HEK293 (cell line): ENCODE results near the gene SLC30A1.

Experiments
- CTCF ChIA-PET: fragments of 350-600 bp; formaldehyde crosslinking; extraction: SDS; loops from one replicate; lab custom pipeline; 2021; ENCODE audit warnings: antibody characterized with exemption; lab: Yijun Ruan, JAX
- POLR2A ChIA-PET: fragments of 300-600 bp; formaldehyde crosslinking; extraction: SDS; loops from one replicate; lab custom pipeline; 2020; ENCODE audit warnings: antibody characterized with exemption, inconsistent platforms; lab: Yijun Ruan, JAX
- H3K27ac ChIP-seq: fragments of 200-500 bp; sonication (Bioruptor generic); 2 replicates; pipeline ENCODE4 v1.5.1; 2014; ENCODE audit warnings: low read depth, low read length, control low read depth, inconsistent platforms; ENCODE audit errors: extremely low read depth
- H3K36me3 ChIP-seq, 2 experiments: fragments of 200-500 bp in 1 of 2; sonication (Bioruptor generic) in 1 of 2; 1 replicate in 1 of 2; 2 replicates in 1 of 2; pipeline ENCODE4 v1.5.1; 2014 to 2017; ENCODE audit warnings: inconsistent platforms in 2 of 2, low read length in 2 of 2; ENCODE audit not compliant: control insufficient read depth in 2 of 2, insufficient read depth in 1 of 2
- H3K4me1 ChIP-seq: fragments of 200-500 bp; sonication (Bioruptor generic); 2 replicates; pipeline ENCODE4 v1.5.1; 2014; ENCODE audit warnings: mild to moderate bottlenecking, low read length, inconsistent platforms; ENCODE audit not compliant: control insufficient read depth, insufficient read depth
- H3K4me3 ChIP-seq: 2 replicates; pipeline ENCODE4 v1.5.1; 2011; ENCODE audit warnings: low read depth, mild to moderate bottlenecking, control low read depth, low read length, moderate library complexity
- H3K9me3 ChIP-seq: fragments of 200-500 bp; sonication (Bioruptor generic); 2 replicates; pipeline ENCODE4 v1.5.1; 2014; ENCODE audit warnings: low read depth, low read length, inconsistent platforms; ENCODE audit not compliant: control insufficient read depth, insufficient read depth
- GLIS1 ChIP-seq: fragments of 450-650 bp; formaldehyde crosslinking; IDR thresholded peaks from 2 replicates; pipeline ENCODE4 v1.5.1; 2016; ENCODE audit warnings: missing biosample characterization, missing genetic modification characterization
- GLIS2 ChIP-seq: fragments of 450-650 bp; formaldehyde crosslinking; IDR thresholded peaks from 2 replicates; pipeline ENCODE4 v1.5.1; 2016; ENCODE audit warnings: missing biosample characterization, missing genetic modification characterization
- OSR2 ChIP-seq: fragments of 450-650 bp; formaldehyde crosslinking; IDR thresholded peaks from 2 replicates; pipeline ENCODE4 v1.5.1; 2016; ENCODE audit warnings: missing biosample characterization, missing genetic modification characterization
- PATZ1 ChIP-seq: fragments of 450-650 bp; formaldehyde crosslinking; IDR thresholded peaks from 2 replicates; pipeline ENCODE4 v1.5.1; 2016; ENCODE audit warnings: missing biosample characterization, missing genetic modification characterization
- PRDM10 ChIP-seq: fragments of 450-650 bp; formaldehyde crosslinking; IDR thresholded peaks from 2 replicates; pipeline ENCODE4 v1.5.1; 2016; ENCODE audit warnings: missing biosample characterization, missing genetic modification characterization
- RBAK ChIP-seq: fragments of 450-650 bp; formaldehyde crosslinking; IDR thresholded peaks from 2 replicates; pipeline ENCODE4 v1.5.1; 2016; ENCODE audit warnings: missing biosample characterization, missing genetic modification characterization
- SETDB1 ChIP-seq: IDR thresholded peaks from one replicate; pipeline ENCODE4 v1.6.1; 2017; ENCODE audit warnings: mild to moderate bottlenecking, low read length, moderate library complexity, mixed read lengths; ENCODE audit not compliant: insufficient read length
- SP3 ChIP-seq: fragments of 450-650 bp; formaldehyde crosslinking; IDR thresholded peaks from 2 replicates; pipeline ENCODE4 v1.5.1; 2016; ENCODE audit warnings: missing biosample characterization, missing genetic modification characterization
- YY2 ChIP-seq: fragments of 450-650 bp; formaldehyde crosslinking; IDR thresholded peaks from 2 replicates; pipeline ENCODE4 v1.5.1; 2016; ENCODE audit warnings: missing biosample characterization, missing genetic modification characterization
- ZBTB21 ChIP-seq: fragments of 450-650 bp; formaldehyde crosslinking; IDR thresholded peaks from 2 replicates; pipeline ENCODE4 v1.5.1; 2017; ENCODE audit warnings: missing biosample characterization, missing genetic modification characterization
- ZNF18 ChIP-seq: fragments of 450-650 bp; formaldehyde crosslinking; IDR thresholded peaks from 2 replicates; pipeline ENCODE4 v1.5.1; 2016; ENCODE audit warnings: missing biosample characterization, missing genetic modification characterization
- ZNF211 ChIP-seq: fragments of 450-650 bp; formaldehyde crosslinking; IDR thresholded peaks from 2 replicates; pipeline ENCODE4 v1.5.1; 2016; ENCODE audit warnings: low read depth, missing biosample characterization, missing genetic modification characterization
- ZNF223 ChIP-seq: fragments of 450-650 bp; formaldehyde crosslinking; IDR thresholded peaks from 2 replicates; pipeline ENCODE4 v1.5.1; 2016; ENCODE audit warnings: missing biosample characterization, missing genetic modification characterization
- ZNF423 ChIP-seq: fragments of 450-650 bp; formaldehyde crosslinking; IDR thresholded peaks from 2 replicates; pipeline ENCODE4 v1.5.1; 2016; ENCODE audit warnings: missing biosample characterization, missing genetic modification characterization
- ZNF501 ChIP-seq: fragments of 450-650 bp; formaldehyde crosslinking; IDR thresholded peaks from 2 replicates; pipeline ENCODE4 v1.5.1; 2016; ENCODE audit warnings: missing biosample characterization, missing genetic modification characterization
- ZNF529 ChIP-seq: fragments of 450-650 bp; formaldehyde crosslinking; IDR thresholded peaks from 2 replicates; pipeline ENCODE4 v1.5.1; 2017; ENCODE audit warnings: missing genetic modification characterization, missing biosample characterization; ENCODE audit not compliant: insufficient replicate concordance
- ZNF548 ChIP-seq: fragments of 450-650 bp; formaldehyde crosslinking; IDR thresholded peaks from 2 replicates; pipeline ENCODE4 v1.5.1; 2016; ENCODE audit warnings: missing biosample characterization, missing genetic modification characterization
- ZNF549 ChIP-seq: fragments of 450-650 bp; IDR thresholded peaks from 2 replicates; pipeline ENCODE4 v1.5.1; 2018; ENCODE audit warnings: missing biosample characterization, missing genetic modification characterization, mild to moderate bottlenecking, inconsistent platforms, moderate library complexity
- ZNF558 ChIP-seq: fragments of 450-650 bp; formaldehyde crosslinking; IDR thresholded peaks from 2 replicates; pipeline ENCODE4 v1.5.1; 2016; ENCODE audit warnings: missing biosample characterization, missing genetic modification characterization
- ZNF664 ChIP-seq: fragments of 450-650 bp; formaldehyde crosslinking; IDR thresholded peaks from 2 replicates; pipeline ENCODE4 v1.5.1; 2016; ENCODE audit warnings: missing biosample characterization, missing genetic modification characterization
- ZNF704 ChIP-seq: fragments of 450-650 bp; formaldehyde crosslinking; IDR thresholded peaks from 2 replicates; pipeline ENCODE4 v1.5.1; 2016; ENCODE audit warnings: missing biosample characterization, missing genetic modification characterization
- ZSCAN16 ChIP-seq: fragments of 450-650 bp; formaldehyde crosslinking; IDR thresholded peaks from 2 replicates; pipeline ENCODE4 v1.5.1; 2016; ENCODE audit warnings: missing biosample characterization, missing genetic modification characterization
- ZSCAN5A ChIP-seq: fragments of 450-650 bp; formaldehyde crosslinking; IDR thresholded peaks from 2 replicates; pipeline ENCODE4 v1.5.1; 2016; ENCODE audit warnings: missing biosample characterization, missing genetic modification characterization

The SLC30A1 gene

GRCh38 chr1:211589782-211590721 lies 11.1 kb upstream of the SLC30A1 start (continued):
- TF ChIP-seq ZNF704 (tag by site-specific recombination) (no peak), GLIS1 (tag by site-specific recombination) (no peak), ZBTB21 (tag by site-specific recombination) (no peak), ZNF664 (tag by site-specific recombination) (no peak), SP3 (no peak), GLIS2 (tag by site-specific recombination) (no peak)

GRCh38 chr1:211588711-211589110 lies 9.8 kb upstream of the SLC30A1 start:
- ChIA-PET CTCF (interaction anchor here (0.6 to 1.8 kb wide), 3 partner anchors 9 to 37 kb away, joined by 4 to 5 read pairs (median 4); no protein-coding TSS in a partner anchor), POLR2A (no interaction called here)
- Histone ChIP-seq H3K36me3 (no peaks in the 10 kb centered on the region), H3K9me3 (no peaks in the 10 kb centered on the region), H3K27ac (no peak overlapping the region), H3K4me3 (no peak overlapping the region), H3K4me1 (peaks cover 8% of the 10 kb centered on the region)
- TF ChIP-seq PATZ1 (tag by site-specific recombination) (no peak), YY2 (no peak), SETDB1 (no peak), ZNF423 (no peak), ZNF548 (no peak), RBAK (no peak), ZNF549 (tag by site-specific recombination) (no peak), ZNF18 (tag by site-specific recombination) (no peak), ZNF558 (no peak), ZSCAN5A (tag by site-specific recombination) (no peak), OSR2 (tag by site-specific recombination) (no peak), ZNF529 (no peak), ZNF501 (tag by site-specific recombination) (no peak), ZSCAN16 (tag by site-specific recombination) (no peak), ZNF211 (tag by site-specific recombination) (no peak), PRDM10 (tag by site-specific recombination) (no peak), ZNF223 (no peak)
